ENCODE measurements around the gene ENTHD1.

- TF ChIP-seq POLR2A (IDR thresholded peaks at IDR 0.05) (no peak), CTCF (IDR thresholded peaks at IDR 0.05) (no peak)
Measured at GRCh38 chr22:39735776-39736175, 157.8 kb downstream of the ENTHD1 start.

Measured in uterus (tissue), 2 donors.